SK-N-SH treated with all-trans-retinoic acid at 6 μM for 48 hours (cell line): ENCODE measurements around the gene GBF1.
A peak's percentile ranks its signal among the peaks of the same experiment; 100 is the strongest.

Experiments
- ATAC-seq: fragments of 200-7000 bp; cut with Tn5 transposase; 3 replicates; pipeline ENCODE4 v1.9.1; 2020; ENCODE audit warnings: mild to moderate bottlenecking, moderate library complexity
- ARNTL ChIP-seq: fragments of 450-650 bp; formaldehyde crosslinking; IDR thresholded peaks from 2 replicates; pipeline ENCODE4 v1.5.0; 2020; ENCODE audit warnings: low read depth, mild to moderate bottlenecking, moderate library complexity, borderline replicate concordance
- BACH2 ChIP-seq: fragments of 250-450 bp; sonication (Bioruptor Pico); IDR thresholded peaks from 2 replicates; pipeline ENCODE4 v1.9.0; 2021; ENCODE audit warnings: mild to moderate bottlenecking, borderline replicate concordance
- CSDC2 ChIP-seq: fragments of 250-450 bp; sonication (Bioruptor Pico); IDR thresholded peaks from 2 replicates; pipeline ENCODE4 v1.5.0; 2020; ENCODE audit warnings: mild to moderate bottlenecking, moderate library complexity
- ESRRG ChIP-seq: fragments of 250-450 bp; sonication (Bioruptor Pico); IDR thresholded peaks from 2 replicates; pipeline ENCODE4 v1.6.1; 2021; ENCODE audit warnings: mild to moderate bottlenecking
- GLIS3 ChIP-seq: fragments of 250-450 bp; sonication (Bioruptor Pico); IDR thresholded peaks from 2 replicates; pipeline ENCODE4 v1.5.0; 2020; ENCODE audit warnings: mild to moderate bottlenecking, moderate library complexity
- ISL1 ChIP-seq: fragments of 250-450 bp; sonication (Bioruptor Pico); IDR thresholded peaks from 2 replicates; pipeline ENCODE4 v2.1.2; 2022; ENCODE audit warnings: mild to moderate bottlenecking, moderate library complexity
- OSR1 ChIP-seq: fragments of 250-450 bp; sonication (Bioruptor Pico); IDR thresholded peaks from 2 replicates; pipeline ENCODE4 v1.8.0; 2022; ENCODE audit warnings: moderate library complexity, mild to moderate bottlenecking, inconsistent platforms
- PPARA ChIP-seq: fragments of 250-450 bp; sonication (Bioruptor Pico); IDR thresholded peaks from 2 replicates; pipeline ENCODE4 v1.5.0; 2020; ENCODE audit warnings: mild to moderate bottlenecking, borderline replicate concordance
- RARB ChIP-seq: fragments of 250-450 bp; sonication (Bioruptor Pico); IDR thresholded peaks from 2 replicates; pipeline ENCODE4 v1.8.0; 2021; ENCODE audit warnings: mild to moderate bottlenecking, moderate library complexity
- SNAI2 ChIP-seq: fragments of 250-450 bp; sonication (Bioruptor Pico); IDR thresholded peaks from 2 replicates; pipeline ENCODE4 v1.5.0; 2020; ENCODE audit warnings: mild to moderate bottlenecking, moderate library complexity
- TCF4 ChIP-seq: fragments of 250-450 bp; sonication (Bioruptor Pico); IDR thresholded peaks from 2 replicates; pipeline ENCODE4 v1.8.0; 2021; ENCODE audit warnings: mild to moderate bottlenecking, moderate library complexity, borderline replicate concordance
- TSHZ2 ChIP-seq: fragments of 250-450 bp; sonication (Bioruptor Pico); IDR thresholded peaks from 2 replicates; pipeline ENCODE4 v1.5.0; 2020; ENCODE audit warnings: mild to moderate bottlenecking, moderate library complexity
- ZC3H10 ChIP-seq: fragments of 250-450 bp; sonication (Bioruptor Pico); IDR thresholded peaks from 2 replicates; pipeline ENCODE4 v1.5.1; 2021; ENCODE audit warnings: mild to moderate bottlenecking, moderate library complexity
- ZFP3 ChIP-seq: fragments of 250-450 bp; sonication (Bioruptor Pico); IDR thresholded peaks from 2 replicates; pipeline ENCODE4 v1.5.0; 2020; ENCODE audit warnings: mild to moderate bottlenecking, moderate library complexity
- ZFP30 ChIP-seq: fragments of 450-650 bp; formaldehyde crosslinking; IDR thresholded peaks from 2 replicates; pipeline ENCODE4 v1.5.0; 2022; ENCODE audit warnings: mild to moderate bottlenecking, moderate library complexity
- ZNF565 ChIP-seq: fragments of 450-650 bp; formaldehyde crosslinking; conservative IDR thresholded peaks from 2 replicates; pipeline ENCODE4 v1.5.0; 2020; ENCODE audit warnings: low read depth, mild to moderate bottlenecking, moderate library complexity
- ZNF8 ChIP-seq: fragments of 450-650 bp; formaldehyde crosslinking; IDR thresholded peaks from 2 replicates; pipeline ENCODE4 v1.5.0; 2020; ENCODE audit warnings: mild to moderate bottlenecking, moderate library complexity
- TF ChIP-seq, protein P1 (sequence below): fragments of 250-450 bp; sonication (Bioruptor Pico); IDR thresholded peaks from 2 replicates; pipeline ENCODE4 v1.8.0; 2021; ENCODE audit warnings: low read depth, mild to moderate bottlenecking, moderate library complexity, borderline replicate concordance
- TF ChIP-seq, protein P2 (sequence below): fragments of 250-450 bp; sonication (Bioruptor Pico); IDR thresholded peaks from 2 replicates; pipeline ENCODE4 v1.5.1; 2020; ENCODE audit warnings: low read depth, mild to moderate bottlenecking, moderate library complexity

The GBF1 gene

DNA sequence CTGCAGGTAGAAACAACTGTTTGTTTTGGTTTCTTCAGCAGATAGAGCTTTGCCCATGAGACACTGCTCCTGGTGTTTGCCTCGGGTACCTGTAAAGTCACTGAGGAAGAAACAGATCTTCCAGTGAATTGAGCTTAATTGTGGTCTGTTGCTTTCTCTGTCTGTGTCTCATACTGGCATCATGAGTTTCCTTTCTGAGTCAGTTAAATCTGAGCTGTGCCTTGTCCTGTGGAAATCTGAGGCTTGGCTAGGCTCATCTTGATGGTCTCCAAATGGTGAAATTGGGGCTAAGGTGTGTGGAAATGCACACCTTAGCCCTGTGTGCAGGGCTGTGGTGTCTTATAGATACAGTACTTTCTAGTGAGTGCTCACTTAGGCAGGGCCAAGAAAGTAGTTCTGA lies 67.4 kb downstream of the GBF1 start:
- no peak for TF ChIP-seq SNAI2
- TF ChIP-seq, protein P1, sequence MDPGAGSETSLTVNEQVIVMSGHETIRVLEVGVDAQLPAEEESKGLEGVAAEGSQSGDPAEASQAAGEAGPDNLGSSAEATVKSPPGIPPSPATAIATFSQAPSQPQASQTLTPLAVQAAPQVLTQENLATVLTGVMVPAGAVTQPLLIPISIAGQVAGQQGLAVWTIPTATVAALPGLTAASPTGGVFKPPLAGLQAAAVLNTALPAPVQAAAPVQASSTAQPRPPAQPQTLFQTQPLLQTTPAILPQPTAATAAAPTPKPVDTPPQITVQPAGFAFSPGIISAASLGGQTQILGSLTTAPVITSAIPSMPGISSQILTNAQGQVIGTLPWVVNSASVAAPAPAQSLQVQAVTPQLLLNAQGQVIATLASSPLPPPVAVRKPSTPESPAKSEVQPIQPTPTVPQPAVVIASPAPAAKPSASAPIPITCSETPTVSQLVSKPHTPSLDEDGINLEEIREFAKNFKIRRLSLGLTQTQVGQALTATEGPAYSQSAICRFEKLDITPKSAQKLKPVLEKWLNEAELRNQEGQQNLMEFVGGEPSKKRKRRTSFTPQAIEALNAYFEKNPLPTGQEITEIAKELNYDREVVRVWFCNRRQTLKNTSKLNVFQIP = no peak
- no peak for TF ChIP-seq CSDC2 (CRISPR knock-in tag)
- no peak for TF ChIP-seq ZNF8
- TF ChIP-seq ZC3H10 = no peak
- no peak for TF ChIP-seq ZNF565 (CRISPR knock-in tag)
- no peak for TF ChIP-seq ISL1
- TF ChIP-seq ESRRG = no peak
- no peak for TF ChIP-seq OSR1 (CRISPR knock-in tag)
- TF ChIP-seq ZFP3 (CRISPR knock-in tag) = no peak

GRCh38 chr10:102313221-102313896 lies 68.0 kb downstream of the GBF1 start:
- TF ChIP-seq ZFP3 (CRISPR knock-in tag) = no peak
- TF ChIP-seq OSR1 (CRISPR knock-in tag) = no peak
- TF ChIP-seq ARNTL (CRISPR knock-in tag) = no peak
- no peak for TF ChIP-seq RARB
- no peak for TF ChIP-seq BACH2 (CRISPR knock-in tag)
- TF ChIP-seq ISL1 = no peak
- TF ChIP-seq, protein P2, sequence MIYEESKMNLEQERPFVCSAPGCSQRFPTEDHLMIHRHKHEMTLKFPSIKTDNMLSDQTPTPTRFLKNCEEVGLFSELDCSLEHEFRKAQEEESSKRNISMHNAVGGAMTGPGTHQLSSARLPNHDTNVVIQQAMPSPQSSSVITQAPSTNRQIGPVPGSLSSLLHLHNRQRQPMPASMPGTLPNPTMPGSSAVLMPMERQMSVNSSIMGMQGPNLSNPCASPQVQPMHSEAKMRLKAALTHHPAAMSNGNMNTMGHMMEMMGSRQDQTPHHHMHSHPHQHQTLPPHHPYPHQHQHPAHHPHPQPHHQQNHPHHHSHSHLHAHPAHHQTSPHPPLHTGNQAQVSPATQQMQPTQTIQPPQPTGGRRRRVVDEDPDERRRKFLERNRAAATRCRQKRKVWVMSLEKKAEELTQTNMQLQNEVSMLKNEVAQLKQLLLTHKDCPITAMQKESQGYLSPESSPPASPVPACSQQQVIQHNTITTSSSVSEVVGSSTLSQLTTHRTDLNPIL (CRISPR knock-in tag) = no peak
- no peak for TF ChIP-seq CSDC2 (CRISPR knock-in tag)
- TF ChIP-seq TSHZ2 = no peak
- TF ChIP-seq TCF4 (CRISPR knock-in tag) = no peak
- TF ChIP-seq ZNF565 (CRISPR knock-in tag) = no peak
- no peak for TF ChIP-seq ZNF8
- TF ChIP-seq, protein P1 = no peak
- TF ChIP-seq ZFP30 (CRISPR knock-in tag) = no peak
- TF ChIP-seq ESRRG = no peak
- no peak for TF ChIP-seq ZC3H10
- no peak for TF ChIP-seq GLIS3 (CRISPR knock-in tag)
- TF ChIP-seq PPARA (CRISPR knock-in tag) = no peak
- TF ChIP-seq, all 23 proteins: peak for 0
- ATAC-seq = peak; percentile 7; the same call in 2 of the 3 replicates

More for the DNA sequence above, 67.4 kb downstream of the GBF1 start:
- ATAC-seq = peak; percentile 25

- TF ChIP-seq GLIS3 (CRISPR knock-in tag) = no peak
- TF ChIP-seq CSDC2 (CRISPR knock-in tag) = no peak
- ATAC-seq = no peak
These were observed 69.5 kb downstream of the GBF1 start for GRCh38 chr10:102314801-102315200.

DNA sequence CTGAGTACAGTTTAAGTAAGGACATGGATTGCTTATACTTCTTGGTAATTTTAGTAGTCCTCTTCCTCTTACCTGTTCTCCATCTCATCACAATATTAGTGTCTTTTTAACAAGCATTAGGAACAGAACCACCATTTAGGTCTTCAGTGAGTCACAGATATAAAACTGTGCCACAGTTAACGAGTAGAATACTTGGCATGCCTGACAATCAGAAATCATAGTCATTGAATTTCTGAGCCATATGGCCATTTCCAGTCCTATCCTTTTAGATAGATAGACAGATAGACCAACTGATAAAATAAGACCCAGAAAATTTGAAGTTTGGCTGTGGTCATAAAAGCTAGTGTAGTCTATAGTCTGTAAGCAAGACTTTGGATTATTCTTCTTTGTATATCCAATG lies 71.1 kb downstream of the GBF1 start:
- ATAC-seq = no peak
- TF ChIP-seq RARB (no peak), ZFP30 (CRISPR knock-in tag) (no peak), PPARA (CRISPR knock-in tag) (no peak), BACH2 (CRISPR knock-in tag) (no peak), ARNTL (CRISPR knock-in tag) (no peak), TSHZ2 (no peak), ZFP3 (CRISPR knock-in tag) (no peak), ZC3H10 (no peak), ISL1 (no peak), ZNF8 (no peak), CSDC2 (CRISPR knock-in tag) (no peak), GLIS3 (CRISPR knock-in tag) (no peak)
- TF ChIP-seq, protein P2 (CRISPR knock-in tag) = no peak
- TF ChIP-seq, protein P1 = no peak
